IMR-90 (cell line): ENCODE data around the gene RAD51B.

Experiments used
- BHLHE40 ChIP-seq: fragments of 150-350 bp; IDR thresholded peaks from 2 replicates; pipeline ENCODE4 v1.6.1; 2016; ENCODE audit warnings: mild to moderate bottlenecking, low read depth, low read length
- CEBPB ChIP-seq: IDR thresholded peaks from 2 replicates; pipeline ENCODE4 v1.6.1; 2012; ENCODE audit warnings: low read depth, low read length, improper control_type of control experiment
- MAZ ChIP-seq: IDR thresholded peaks from 2 replicates; pipeline ENCODE4 v1.6.1; 2012; ENCODE audit warnings: low read depth, mild to moderate bottlenecking, low read length, improper control_type of control experiment, moderate library complexity, borderline replicate concordance
- POLR2A ChIP-seq: IDR thresholded peaks from 2 replicates; pipeline ENCODE4 v1.6.1; 2012; ENCODE audit warnings: mild to moderate bottlenecking, low read depth, low read length
- SMC3 ChIP-seq: fragments of 150-350 bp; IDR thresholded peaks from 2 replicates; pipeline ENCODE4 v1.6.1; 2016; ENCODE audit warnings: low read depth, mild to moderate bottlenecking, antibody characterized with exemption, low read length, moderate library complexity
- TF ChIP-seq, protein P1 (sequence below): conservative IDR thresholded peaks from 2 replicates; pipeline ENCODE4 v1.5.1; 2012; ENCODE audit warnings: mild to moderate bottlenecking, low read depth, low read length, improper control_type of control experiment
- TF ChIP-seq, protein P2 (sequence below): fragments of 150-350 bp; IDR thresholded peaks from 2 replicates; pipeline ENCODE4 v1.6.1; 2017; ENCODE audit warnings: mild to moderate bottlenecking, antibody characterized with exemption, low read length, low read depth

- TF ChIP-seq, protein P1, sequence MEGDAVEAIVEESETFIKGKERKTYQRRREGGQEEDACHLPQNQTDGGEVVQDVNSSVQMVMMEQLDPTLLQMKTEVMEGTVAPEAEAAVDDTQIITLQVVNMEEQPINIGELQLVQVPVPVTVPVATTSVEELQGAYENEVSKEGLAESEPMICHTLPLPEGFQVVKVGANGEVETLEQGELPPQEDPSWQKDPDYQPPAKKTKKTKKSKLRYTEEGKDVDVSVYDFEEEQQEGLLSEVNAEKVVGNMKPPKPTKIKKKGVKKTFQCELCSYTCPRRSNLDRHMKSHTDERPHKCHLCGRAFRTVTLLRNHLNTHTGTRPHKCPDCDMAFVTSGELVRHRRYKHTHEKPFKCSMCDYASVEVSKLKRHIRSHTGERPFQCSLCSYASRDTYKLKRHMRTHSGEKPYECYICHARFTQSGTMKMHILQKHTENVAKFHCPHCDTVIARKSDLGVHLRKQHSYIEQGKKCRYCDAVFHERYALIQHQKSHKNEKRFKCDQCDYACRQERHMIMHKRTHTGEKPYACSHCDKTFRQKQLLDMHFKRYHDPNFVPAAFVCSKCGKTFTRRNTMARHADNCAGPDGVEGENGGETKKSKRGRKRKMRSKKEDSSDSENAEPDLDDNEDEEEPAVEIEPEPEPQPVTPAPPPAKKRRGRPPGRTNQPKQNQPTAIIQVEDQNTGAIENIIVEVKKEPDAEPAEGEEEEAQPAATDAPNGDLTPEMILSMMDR = no peak
- TF ChIP-seq POLR2A (no peak), SMC3 (no peak), CEBPB (no peak), MAZ (no peak), BHLHE40 (no peak)
- TF ChIP-seq, protein P2, sequence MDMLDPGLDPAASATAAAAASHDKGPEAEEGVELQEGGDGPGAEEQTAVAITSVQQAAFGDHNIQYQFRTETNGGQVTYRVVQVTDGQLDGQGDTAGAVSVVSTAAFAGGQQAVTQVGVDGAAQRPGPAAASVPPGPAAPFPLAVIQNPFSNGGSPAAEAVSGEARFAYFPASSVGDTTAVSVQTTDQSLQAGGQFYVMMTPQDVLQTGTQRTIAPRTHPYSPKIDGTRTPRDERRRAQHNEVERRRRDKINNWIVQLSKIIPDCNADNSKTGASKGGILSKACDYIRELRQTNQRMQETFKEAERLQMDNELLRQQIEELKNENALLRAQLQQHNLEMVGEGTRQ = no peak
These were observed 240.6 kb downstream of the RAD51B start for GRCh38 chr14:68060198-68060597.
